Activated B cell treated with CpG ODN at 0.5 μM for 24 hours (primary cell): ENCODE data around the gene ZNF268. TPM values are rescaled to one million over a fixed set of nuclear protein-coding genes. Genes with fewer than 3 reads are reported as not detected.

Source experiments
- ATAC-seq: fragments of 200-7000 bp; cut with Tn5 transposase; one replicate; pipeline ENCODE4 v1.10.0; 2021; ENCODE audit warnings: low read depth, mild to moderate bottlenecking, moderate library complexity
- CTCF ChIA-PET: fragments of 350-600 bp; sonication (Branson Sonifier 250); formaldehyde crosslinking; loops from one replicate; lab custom pipeline; 2021; ENCODE audit warnings: antibody characterized with exemption; lab: Charles Lee
- POLR2A ChIA-PET: fragments of 350-600 bp; sonication (Branson Sonifier 250); formaldehyde crosslinking; loops from one replicate; lab custom pipeline; 2021; ENCODE audit warnings: antibody characterized with exemption; lab: Charles Lee
- DNase-seq: peaks from one replicate; pipeline ENCODE4 v3.0.0; 2022
- H3K27ac Mint-ChIP-seq: one replicate; pipeline ENCODE4 v1.8.0; 2020; ENCODE audit warnings: mixed read lengths
- H3K27me3 Mint-ChIP-seq: one replicate; pipeline ENCODE4 v1.8.0; 2021; ENCODE audit warnings: mixed read lengths
- H3K36me3 Mint-ChIP-seq: one replicate; pipeline ENCODE4 v1.8.0; 2021; ENCODE audit warnings: low read depth, mixed read lengths
- H3K4me1 Mint-ChIP-seq: one replicate; pipeline ENCODE4 v1.8.0; 2021; ENCODE audit warnings: mixed read lengths
- H3K4me3 Mint-ChIP-seq: one replicate; pipeline ENCODE4 v1.8.0; 2020; ENCODE audit warnings: mild to moderate bottlenecking, mixed read lengths
- H3K9me3 Mint-ChIP-seq: one replicate; pipeline ENCODE4 v1.8.0; 2020; ENCODE audit warnings: mixed read lengths
- intact Hi-C: fragments of 100-400 bp; cut with micrococcal nuclease; formaldehyde crosslinking; loops from one replicate; pipeline ENCODE4 v1.15.1; 2024
- total RNA-seq: library from RNA; stranded (reverse); gene quantifications from 2 replicates; pipeline ENCODE4 v1.2.3, GENCODE V29; 2022
- TF ChIP-seq, protein P1 (sequence below): fragments of 200-600 bp; IDR thresholded peaks from one replicate; pipeline ENCODE4 v1.8.0; 2022; ENCODE audit warnings: antibody characterized with exemption, mild to moderate bottlenecking

Gene ZNF268
- total RNA-seq, 1 donor from 2014 or later, result 29.3 TPM

DNA sequence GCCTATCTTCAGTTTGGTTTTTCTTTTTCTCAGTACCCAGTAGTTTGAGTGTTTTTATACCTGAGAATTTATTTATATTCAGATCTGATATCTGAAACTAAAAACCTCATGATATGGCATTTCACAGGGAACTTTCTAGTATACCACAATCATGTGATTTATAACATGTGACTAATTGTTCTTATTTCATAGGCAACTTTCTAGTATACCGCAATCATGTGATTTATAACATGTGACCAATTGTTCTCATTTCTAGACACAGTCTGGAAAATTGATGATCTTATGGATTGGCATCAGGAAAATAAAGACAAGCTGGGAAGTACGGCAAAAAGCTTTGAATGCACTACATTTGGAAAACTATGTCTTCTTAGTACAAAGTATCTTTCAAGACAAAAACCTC, 20.6 kb downstream of the ZNF268 start:
- ChIA-PET POLR2A (interaction anchor here (0.6 kb wide), 1 partner anchor 201 kb away, joined by 11 read pairs; no protein-coding TSS in a partner anchor), CTCF (no interaction called here)
- H3K27me3 Mint-ChIP-seq, result no peaks in the 10 kb centered on the region
- no peak overlapping the region for H3K4me3 Mint-ChIP-seq
- DNase-seq, result no peak
- intact Hi-C loops, result no loop called here
- no peaks in the 10 kb centered on the region for H3K4me1 Mint-ChIP-seq
- peaks cover 38% of the 10 kb centered on the region for H3K9me3 Mint-ChIP-seq
- H3K36me3 Mint-ChIP-seq, result peaks cover 68% of the 10 kb centered on the region
- no peak overlapping the region for H3K27ac Mint-ChIP-seq
- ATAC-seq, result no peak
- TF ChIP-seq, protein P1, sequence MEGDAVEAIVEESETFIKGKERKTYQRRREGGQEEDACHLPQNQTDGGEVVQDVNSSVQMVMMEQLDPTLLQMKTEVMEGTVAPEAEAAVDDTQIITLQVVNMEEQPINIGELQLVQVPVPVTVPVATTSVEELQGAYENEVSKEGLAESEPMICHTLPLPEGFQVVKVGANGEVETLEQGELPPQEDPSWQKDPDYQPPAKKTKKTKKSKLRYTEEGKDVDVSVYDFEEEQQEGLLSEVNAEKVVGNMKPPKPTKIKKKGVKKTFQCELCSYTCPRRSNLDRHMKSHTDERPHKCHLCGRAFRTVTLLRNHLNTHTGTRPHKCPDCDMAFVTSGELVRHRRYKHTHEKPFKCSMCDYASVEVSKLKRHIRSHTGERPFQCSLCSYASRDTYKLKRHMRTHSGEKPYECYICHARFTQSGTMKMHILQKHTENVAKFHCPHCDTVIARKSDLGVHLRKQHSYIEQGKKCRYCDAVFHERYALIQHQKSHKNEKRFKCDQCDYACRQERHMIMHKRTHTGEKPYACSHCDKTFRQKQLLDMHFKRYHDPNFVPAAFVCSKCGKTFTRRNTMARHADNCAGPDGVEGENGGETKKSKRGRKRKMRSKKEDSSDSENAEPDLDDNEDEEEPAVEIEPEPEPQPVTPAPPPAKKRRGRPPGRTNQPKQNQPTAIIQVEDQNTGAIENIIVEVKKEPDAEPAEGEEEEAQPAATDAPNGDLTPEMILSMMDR, result no peak

DNA sequence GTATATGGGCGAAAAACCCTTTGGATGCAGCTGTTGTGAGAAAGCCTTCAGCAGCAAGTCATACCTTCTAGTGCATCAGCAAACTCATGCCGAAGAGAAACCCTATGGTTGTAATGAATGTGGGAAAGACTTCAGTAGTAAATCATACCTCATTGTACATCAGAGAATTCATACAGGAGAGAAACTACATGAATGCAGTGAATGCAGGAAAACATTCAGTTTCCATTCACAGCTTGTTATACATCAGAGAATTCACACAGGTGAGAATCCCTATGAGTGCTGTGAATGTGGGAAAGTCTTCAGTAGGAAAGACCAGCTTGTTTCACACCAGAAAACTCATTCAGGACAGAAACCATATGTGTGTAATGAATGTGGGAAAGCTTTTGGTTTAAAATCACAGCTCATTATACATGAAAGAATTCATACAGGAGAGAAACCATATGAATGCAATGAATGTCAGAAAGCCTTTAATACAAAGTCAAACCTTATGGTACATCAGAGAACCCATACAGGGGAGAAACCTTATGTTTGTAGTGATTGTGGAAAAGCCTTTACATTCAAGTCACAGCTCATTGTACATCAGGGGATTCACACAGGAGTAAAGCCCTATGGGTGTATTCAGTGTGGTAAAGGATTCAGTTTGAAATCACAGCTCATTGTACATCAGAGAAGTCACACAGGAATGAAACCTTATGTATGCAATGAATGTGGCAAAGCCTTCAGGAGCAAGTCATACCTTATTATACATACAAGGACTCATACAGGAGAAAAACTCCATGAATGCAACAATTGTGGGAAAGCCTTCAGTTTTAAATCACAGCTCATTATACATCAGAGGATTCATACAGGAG, 21.4 kb downstream of the ZNF268 start:
- ChIA-PET CTCF (no interaction called here), POLR2A (interaction anchor here (0.6 to 1.1 kb wide), 3 partner anchors 22 to 202 kb away, joined by 3 to 11 read pairs (median 4); partner anchors contain the start of genes ZNF10, ZNF268 and ZNF891)
- H3K27me3 Mint-ChIP-seq, result no peaks in the 10 kb centered on the region
- TF ChIP-seq, protein P1, result no peak
- intact Hi-C loops, result no loop called here
- H3K4me1 Mint-ChIP-seq, result no peaks in the 10 kb centered on the region
- ATAC-seq (no peak), DNase-seq (no peak)
- no peak overlapping the region for H3K27ac Mint-ChIP-seq
- H3K4me3 Mint-ChIP-seq, result no peak overlapping the region
- H3K9me3 Mint-ChIP-seq, result peaks cover 38% of the 10 kb centered on the region
- peaks cover 71% of the 10 kb centered on the region for H3K36me3 Mint-ChIP-seq

GRCh38 chr12:133203344-133204263, 22.3 kb downstream of the ZNF268 start:
- TF ChIP-seq, protein P1, result no peak
- DNase-seq (no peak), ATAC-seq (no peak)
- intact Hi-C loops, result no loop called here
- H3K27ac Mint-ChIP-seq, result no peak overlapping the region
- H3K9me3 Mint-ChIP-seq, result peaks cover 40% of the 10 kb centered on the region
- H3K36me3 Mint-ChIP-seq, result peaks cover 71% of the 10 kb centered on the region
- H3K4me1 Mint-ChIP-seq, result no peaks in the 10 kb centered on the region
- H3K27me3 Mint-ChIP-seq, result no peaks in the 10 kb centered on the region
- POLR2A ChIA-PET, result interaction anchor here (1.1 kb wide), 1 partner anchor 74 kb away, joined by 3 read pairs; the partner anchor contains the start of genes ZNF10 and ZNF891
- H3K4me3 Mint-ChIP-seq, result no peak overlapping the region
- CTCF ChIA-PET, result no interaction called here

GRCh38 chr12:133204264-133204603, 22.9 kb downstream of the ZNF268 start:
- CTCF ChIA-PET, result no interaction called here

More at GRCh38 chr12:133204264-133204603, 22.9 kb downstream of the ZNF268 start:
- Mint-ChIP-seq H3K27me3 (no peaks in the 10 kb centered on the region), H3K4me3 (no peak overlapping the region), H3K27ac (no peak overlapping the region), H3K4me1 (no peaks in the 10 kb centered on the region), H3K36me3 (peaks cover 68% of the 10 kb centered on the region), H3K9me3 (peaks cover 41% of the 10 kb centered on the region)
- POLR2A ChIA-PET, result no interaction called here
- intact Hi-C loops, result no loop called here
- no peak for ATAC-seq
- no peak for DNase-seq
- TF ChIP-seq, protein P1, result no peak
